Keratinocyte (primary cell): ENCODE measurements around the gene PTPRN2. TPM values are rescaled to one million over a fixed set of nuclear protein-coding genes. Genes with fewer than 3 reads are reported as not detected.

ENCODE experiments used
- DNase-seq: peaks from one replicate; pipeline ENCODE4 v3.0.0-alpha.2; 2011; ENCODE audit warnings: low read depth, missing footprints, low spot score
- FAIRE-seq: peaks from 2 replicates; lab custom pipeline; 2011; peaks lifted over from hg19 to GRCh38; lab: Jason Lieb, UNC
- H2AFZ ChIP-seq: 2 replicates; pipeline ENCODE4 v1.6.0; 2012; ENCODE audit warnings: low read length, control low read depth, inconsistent platforms; ENCODE audit not compliant: control insufficient read depth
- H3K27ac ChIP-seq: 2 replicates; pipeline ENCODE4 v1.5.1; 2011; ENCODE audit warnings: low read length; ENCODE audit not compliant: control insufficient read depth, insufficient read depth
- H3K27me3 ChIP-seq: 3 replicates; pipeline ENCODE4 v1.6.0; 2011; ENCODE audit warnings: low read length; ENCODE audit not compliant: control insufficient read depth, insufficient read depth; ENCODE audit errors: extremely low read depth
- H3K36me3 ChIP-seq, 2 experiments: 2 replicates in 1 of 2; 3 replicates in 1 of 2; pipeline ENCODE4 v1.5.1; 2011; ENCODE audit warnings: low read length in 2 of 2, mild to moderate bottlenecking in 1 of 2; ENCODE audit not compliant: control insufficient read depth in 2 of 2, insufficient read depth in 2 of 2; ENCODE audit errors: extremely low read depth in 1 of 2
- H3K4me1 ChIP-seq: 3 replicates; pipeline ENCODE4 v1.5.1; 2011; ENCODE audit warnings: low read length; ENCODE audit not compliant: control insufficient read depth, insufficient read depth; ENCODE audit errors: extremely low read depth
- H3K4me2 ChIP-seq: 3 replicates; pipeline ENCODE4 v1.6.0; 2011; ENCODE audit warnings: low read depth, low read length; ENCODE audit not compliant: control insufficient read depth, insufficient read depth; ENCODE audit errors: extremely low read depth
- H3K4me3 ChIP-seq, 3 experiments: fragments of 200-600 bp in 1 of 3; sonication (generic) in 1 of 3; 2 replicates in 2 of 3; 3 replicates in 1 of 3; pipeline ENCODE4 v1.5.1; 2011 to 2016; ENCODE audit warnings: low read length in 3 of 3, mild to moderate bottlenecking in 3 of 3, control low read depth in 2 of 3, inconsistent platforms in 1 of 3, low read depth in 1 of 3, mixed read lengths in 1 of 3, mixed run types in 1 of 3, moderate library complexity in 1 of 3; ENCODE audit not compliant: control insufficient read depth in 2 of 3, insufficient read depth in 2 of 3; ENCODE audit errors: extremely low read depth in 1 of 3
- H3K79me2 ChIP-seq: 2 replicates; pipeline ENCODE4 v1.6.0; 2012; ENCODE audit warnings: low read length; ENCODE audit not compliant: control insufficient read depth, insufficient read depth
- H3K9ac ChIP-seq: 3 replicates; pipeline ENCODE4 v1.6.0; 2011; ENCODE audit warnings: low read length; ENCODE audit not compliant: control insufficient read depth, insufficient read depth; ENCODE audit errors: extremely low read depth
- H3K9me1 ChIP-seq: 3 replicates; pipeline ENCODE4 v1.6.0; 2011; ENCODE audit warnings: low read length; ENCODE audit not compliant: control insufficient read depth, insufficient read depth; ENCODE audit errors: extremely low read depth
- H3K9me3 ChIP-seq: 2 replicates; pipeline ENCODE4 v1.5.1; 2012; ENCODE audit warnings: low read depth, low read length; ENCODE audit not compliant: control insufficient read depth
- H4K20me1 ChIP-seq: 3 replicates; pipeline ENCODE4 v1.6.0; 2011; ENCODE audit warnings: low read length; ENCODE audit not compliant: control insufficient read depth, insufficient read depth; ENCODE audit errors: extremely low read depth
- EZH2 ChIP-seq: IDR thresholded peaks from one replicate; pipeline ENCODE4 v1.6.1; 2012; ENCODE audit warnings: inconsistent platforms, mild to moderate bottlenecking, low read length, moderate library complexity
- dilution Hi-C: fragments of 300-500 bp; cut with MboI; formaldehyde crosslinking; loops from one replicate; pipeline ENCODE4 v1.7.0; 2020; ENCODE audit warnings: low sequenced_read_pairs; ENCODE audit not compliant: extremely low pct_ligation_motif_present
- polyA plus RNA-seq, 5 experiments: library from polyadenylated mRNA; depleted of rRNA in 3 of 5; stranded (reverse) in 3 of 5; stranded (forward) in 1 of 5; unstranded in 1 of 5; fragments of >200 nt; gene quantifications; 1 replicate in 1 of 5; 2 replicates in 3 of 5; 3 replicates in 1 of 5; pipeline versions ENCODE4 v1.2.1 to v1.2.3, GENCODE V29; 2011 to 2012; ENCODE audit warnings: missing spikeins in 2 of 5, low read depth in 1 of 5, low replicate concordance in 1 of 5
- TF ChIP-seq, protein P1 (sequence below), 3 experiments: IDR thresholded peaks in 1 of 3; conservative IDR thresholded peaks in 1 of 3; optimal IDR thresholded peaks in 1 of 3; 2 replicates in 2 of 3; 3 replicates in 1 of 3; pipeline versions ENCODE3 to v1.5.1; 2011; ENCODE audit warnings: low read length in 3 of 3, mild to moderate bottlenecking in 3 of 3, moderate library complexity in 2 of 3, control low read depth in 1 of 3, inconsistent platforms in 1 of 3; ENCODE audit not compliant: insufficient read depth in 2 of 3; ENCODE audit errors: extremely low read depth in 1 of 3

Gene PTPRN2
- polyA plus RNA-seq, 1 donor (not counting 4 experiments of a cell fraction or from before 2014, with no cell fraction given) = not detected

- H3K9ac ChIP-seq = no peak overlapping the region
- FAIRE-seq = no peak
These were observed 120.1 kb downstream of the PTPRN2 start for GRCh38 chr7:158467562-158467961.

DNA sequence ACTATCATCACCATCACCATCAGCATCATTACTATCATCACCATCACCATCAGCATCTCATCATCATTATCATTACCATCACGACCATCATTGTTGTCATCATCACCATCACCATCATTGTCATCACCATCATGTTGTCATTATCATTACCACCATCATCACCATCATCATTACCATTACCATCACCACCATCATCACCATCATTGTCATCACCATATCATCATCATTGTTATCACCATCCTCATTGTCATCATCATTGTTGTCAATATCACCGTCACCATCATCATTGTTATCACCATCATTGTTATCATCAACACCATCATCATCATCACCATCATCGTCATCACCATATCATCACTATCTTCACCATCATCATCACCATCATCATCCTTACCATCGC, 124.3 kb downstream of the PTPRN2 start:
- no peaks in the 10 kb centered on the region for H3K27me3 ChIP-seq
- dilution Hi-C loops = no loop called here
- H3K4me1 ChIP-seq = no peaks in the 10 kb centered on the region
- H3K27ac ChIP-seq = no peak overlapping the region
- H3K9me3 ChIP-seq = peaks cover 6% of the 10 kb centered on the region
- H3K4me3 ChIP-seq = no peak overlapping the region
- H3K9me1 ChIP-seq = no peaks in the 10 kb centered on the region
- no peaks in the 10 kb centered on the region for H3K79me2 ChIP-seq
- no peak overlapping the region for H3K4me2 ChIP-seq
- DNase-seq = no peak
- no peaks in the 10 kb centered on the region for H3K36me3 ChIP-seq
- no peak for FAIRE-seq
- no peak for TF ChIP-seq EZH2
- TF ChIP-seq, protein P1, sequence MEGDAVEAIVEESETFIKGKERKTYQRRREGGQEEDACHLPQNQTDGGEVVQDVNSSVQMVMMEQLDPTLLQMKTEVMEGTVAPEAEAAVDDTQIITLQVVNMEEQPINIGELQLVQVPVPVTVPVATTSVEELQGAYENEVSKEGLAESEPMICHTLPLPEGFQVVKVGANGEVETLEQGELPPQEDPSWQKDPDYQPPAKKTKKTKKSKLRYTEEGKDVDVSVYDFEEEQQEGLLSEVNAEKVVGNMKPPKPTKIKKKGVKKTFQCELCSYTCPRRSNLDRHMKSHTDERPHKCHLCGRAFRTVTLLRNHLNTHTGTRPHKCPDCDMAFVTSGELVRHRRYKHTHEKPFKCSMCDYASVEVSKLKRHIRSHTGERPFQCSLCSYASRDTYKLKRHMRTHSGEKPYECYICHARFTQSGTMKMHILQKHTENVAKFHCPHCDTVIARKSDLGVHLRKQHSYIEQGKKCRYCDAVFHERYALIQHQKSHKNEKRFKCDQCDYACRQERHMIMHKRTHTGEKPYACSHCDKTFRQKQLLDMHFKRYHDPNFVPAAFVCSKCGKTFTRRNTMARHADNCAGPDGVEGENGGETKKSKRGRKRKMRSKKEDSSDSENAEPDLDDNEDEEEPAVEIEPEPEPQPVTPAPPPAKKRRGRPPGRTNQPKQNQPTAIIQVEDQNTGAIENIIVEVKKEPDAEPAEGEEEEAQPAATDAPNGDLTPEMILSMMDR (optimal IDR thresholded peaks at IDR 0.05 in 1 of 3, IDR thresholded peaks at IDR 0.05 in 1 of 3, conservative IDR thresholded peaks at IDR 0.05 in 1 of 3; ENCODE audit: extremely low read depth in 1 of 3, insufficient read depth in 2 of 3, low read length in 3 of 3) = no peak
- no peak overlapping the region for H3K9ac ChIP-seq
- no peaks in the 10 kb centered on the region for H4K20me1 ChIP-seq
- no peak overlapping the region for H2AFZ ChIP-seq

More at GRCh38 chr7:158467562-158467961, 120.1 kb downstream of the PTPRN2 start:
- no peaks in the 10 kb centered on the region for H3K27me3 ChIP-seq
- H3K27ac ChIP-seq = no peak overlapping the region
- peaks cover 6% of the 10 kb centered on the region for H3K9me3 ChIP-seq
- no peak for TF ChIP-seq EZH2
- TF ChIP-seq, protein P1 (optimal IDR thresholded peaks at IDR 0.05 in 1 of 3, IDR thresholded peaks at IDR 0.05 in 1 of 3, conservative IDR thresholded peaks at IDR 0.05 in 1 of 3; ENCODE audit: extremely low read depth in 1 of 3, insufficient read depth in 2 of 3, low read length in 3 of 3) = no peak
- DNase-seq = no peak
- dilution Hi-C loops = no loop called here
- no peaks in the 10 kb centered on the region for H3K4me1 ChIP-seq
- no peak overlapping the region for H3K4me3 ChIP-seq
- H3K79me2 ChIP-seq = no peaks in the 10 kb centered on the region
- H4K20me1 ChIP-seq = no peaks in the 10 kb centered on the region
- H3K9me1 ChIP-seq = no peaks in the 10 kb centered on the region
- H3K4me2 ChIP-seq = no peak overlapping the region
- no peaks in the 10 kb centered on the region for H3K36me3 ChIP-seq
- no peak overlapping the region for H2AFZ ChIP-seq
